MM.1S (cell line): ENCODE data around the gene DNAJC15.

Experiments used
- CTCF ChIP-seq: fragments of 300-600 bp; sonication (generic); IDR thresholded peaks from 2 replicates; pipeline ENCODE4 v1.5.1; 2016; ENCODE audit warnings: antibody characterized with exemption, low read length, mixed read lengths
- EZH2phosphoT487 ChIP-seq: fragments of 300-600 bp; sonication (generic); IDR thresholded peaks from 2 replicates; pipeline ENCODE4 v1.6.1; 2018; ENCODE audit warnings: antibody characterized with exemption, low read length

GRCh38 chr13:43020794-43021193 is 2.6 kb upstream of the DNAJC15 start:
- TF ChIP-seq CTCF (no peak), EZH2phosphoT487 (no peak)
